ENCODE results near the gene STUM.

STUM gene

DNA sequence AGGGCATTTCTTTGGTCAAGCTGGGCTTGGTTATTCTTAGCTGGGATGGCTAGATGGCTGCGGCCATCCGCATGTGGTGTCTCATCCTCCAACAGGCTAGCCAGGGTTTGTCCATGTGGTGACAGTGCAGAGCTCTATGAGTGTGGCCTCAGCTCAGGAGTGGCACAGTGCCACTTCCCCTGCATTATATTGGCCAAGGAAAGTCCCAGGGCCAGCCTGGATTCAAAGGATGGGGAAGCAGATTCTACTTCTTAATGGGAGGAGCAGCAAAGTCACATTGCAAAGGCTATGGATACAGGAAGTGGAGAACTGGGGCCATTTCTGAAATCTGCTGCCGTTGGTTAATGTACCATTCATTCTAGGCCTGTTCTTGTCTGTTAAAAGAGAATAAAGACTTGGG is 34.4 kb downstream of the STUM start:
- no peak overlapping the region for H3K4ac ChIP-seq (ENCODE audit: low read depth, low read length)
- H4K8ac ChIP-seq (ENCODE audit: low read depth, low read length), result no peak overlapping the region
- H2BK12ac ChIP-seq (ENCODE audit: low read length), result no peak overlapping the region
- no peaks in the 10 kb centered on the region for H3K79me2 ChIP-seq (ENCODE audit: control insufficient read depth, insufficient read depth, low read length, poor library complexity)
- no peak overlapping the region for H2AK5ac ChIP-seq (ENCODE audit: low read length)
- H4K91ac ChIP-seq (ENCODE audit: low read depth, low read length), result no peak overlapping the region
- DNase-seq, result no peak
- no peak overlapping the region for H3K18ac ChIP-seq (ENCODE audit: low read length)
- no peak overlapping the region for H2BK5ac ChIP-seq (ENCODE audit: low read depth, low read length, poor library complexity)
- no peaks in the 10 kb centered on the region for H3K79me1 ChIP-seq (ENCODE audit: low read length)
- no peak overlapping the region for H2AFZ ChIP-seq (ENCODE audit: insufficient read depth, low read length, poor library complexity)
- no peak overlapping the region for H3K4me3 ChIP-seq (ENCODE audit: low read depth, low read length)
- H3K9ac ChIP-seq (ENCODE audit: low read length), result no peak overlapping the region
- WGBS (ENCODE audit: extremely low coverage, insufficient coverage, insufficient read length), result no CpG with 5 or more reads among the region's 3 CpGs
- no peaks in the 10 kb centered on the region for H3K4me1 ChIP-seq (ENCODE audit: control insufficient read depth in 1 of 2, insufficient read depth in 2 of 2, low read length in 2 of 2)
- H3K27ac ChIP-seq (ENCODE audit: low read depth, low read length), result no peak overlapping the region
- no peak overlapping the region for H4K12ac ChIP-seq (ENCODE audit: low read depth, low read length)
- no peaks in the 10 kb centered on the region for H3K36me3 ChIP-seq (ENCODE audit: control insufficient read depth in 1 of 2, insufficient read depth in 2 of 2, low read length in 2 of 2)
- H3K4me2 ChIP-seq (ENCODE audit: low read length), result no peak overlapping the region
- H3K27me3 ChIP-seq (ENCODE audit: insufficient read depth, low read length), result no peaks in the 10 kb centered on the region
- H2BK120ac ChIP-seq (ENCODE audit: insufficient read depth, low read length, poor library complexity), result no peak overlapping the region
- H3K23ac ChIP-seq (ENCODE audit: low read length), result no peak overlapping the region
- H3K9me3 ChIP-seq (ENCODE audit: insufficient read depth, low read depth, low read length), result no peaks in the 10 kb centered on the region
- no peak overlapping the region for H3K14ac ChIP-seq (ENCODE audit: low read length)

DNA sequence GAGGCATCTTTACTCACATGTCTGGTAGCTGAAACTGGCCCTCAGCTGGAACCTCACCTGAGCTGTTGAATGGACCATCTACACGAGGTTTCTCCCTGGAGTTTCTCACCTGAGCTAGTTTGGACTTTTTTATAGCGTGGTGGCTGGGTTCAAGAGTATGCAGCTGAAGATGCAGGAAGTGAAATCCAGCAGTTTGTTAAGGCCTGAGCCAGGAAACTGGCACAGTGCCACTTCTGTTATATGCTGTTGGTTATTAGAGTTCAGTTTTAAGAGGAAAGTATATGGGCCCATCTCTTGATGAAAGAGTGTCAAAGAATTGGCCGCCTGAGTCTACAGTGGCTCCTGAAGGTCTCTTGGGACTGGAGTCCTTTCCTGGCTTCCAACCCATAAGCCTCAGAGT is 35.6 kb downstream of the STUM start:
- Histone ChIP-seq H3K36me3 (ENCODE audit: control insufficient read depth in 1 of 2, insufficient read depth in 2 of 2, low read length in 2 of 2) (no peaks in the 10 kb centered on the region), H3K4me1 (ENCODE audit: control insufficient read depth in 1 of 2, insufficient read depth in 2 of 2, low read length in 2 of 2) (no peaks in the 10 kb centered on the region), H4K91ac (ENCODE audit: low read depth, low read length) (no peak overlapping the region), H3K23ac (ENCODE audit: low read length) (no peak overlapping the region), H4K8ac (ENCODE audit: low read depth, low read length) (no peak overlapping the region), H2AFZ (ENCODE audit: insufficient read depth, low read length, poor library complexity) (no peak overlapping the region), H3K27me3 (ENCODE audit: insufficient read depth, low read length) (no peaks in the 10 kb centered on the region), H3K79me1 (ENCODE audit: low read length) (no peaks in the 10 kb centered on the region), H3K4ac (ENCODE audit: low read depth, low read length) (no peak overlapping the region), H3K14ac (ENCODE audit: low read length) (no peak overlapping the region), H2AK5ac (ENCODE audit: low read length) (no peak overlapping the region), H3K79me2 (ENCODE audit: control insufficient read depth, insufficient read depth, low read length, poor library complexity) (no peaks in the 10 kb centered on the region), H2BK120ac (ENCODE audit: insufficient read depth, low read length, poor library complexity) (no peak overlapping the region), H3K9me3 (ENCODE audit: insufficient read depth, low read depth, low read length) (no peaks in the 10 kb centered on the region), H3K9ac (ENCODE audit: low read length) (no peak overlapping the region), H4K12ac (ENCODE audit: low read depth, low read length) (no peak overlapping the region), H3K18ac (ENCODE audit: low read length) (no peak overlapping the region), H3K27ac (ENCODE audit: low read depth, low read length) (no peak overlapping the region), H2BK5ac (ENCODE audit: low read depth, low read length, poor library complexity) (no peak overlapping the region), H2BK12ac (ENCODE audit: low read length) (no peak overlapping the region), H3K4me2 (ENCODE audit: low read length) (no peak overlapping the region), H3K4me3 (ENCODE audit: low read depth, low read length) (no peak overlapping the region)
- DNase-seq, result no peak
- no CpG with 5 or more reads among the region's 3 CpGs for WGBS (ENCODE audit: extremely low coverage, insufficient coverage, insufficient read length)

DNA sequence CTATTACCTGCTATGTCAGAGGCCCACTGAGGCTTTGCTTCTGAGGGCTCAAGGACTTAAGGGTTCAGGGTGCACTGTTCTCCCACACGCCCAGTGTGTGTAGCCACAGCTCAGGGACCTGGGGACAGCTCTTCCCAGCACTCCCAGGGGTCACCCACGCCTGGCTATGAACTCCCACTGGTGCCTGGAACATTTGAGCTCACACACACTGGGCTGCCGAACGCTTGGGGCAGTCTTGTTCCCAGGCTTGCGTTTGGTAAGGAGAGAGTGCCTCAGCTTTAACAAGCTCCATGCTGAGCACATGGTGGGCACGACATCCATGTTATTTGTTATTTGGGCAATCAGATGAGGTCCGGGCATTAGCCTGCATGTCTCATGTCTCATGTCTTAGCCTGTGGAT is 37.6 kb downstream of the STUM start:
- Histone ChIP-seq H2BK12ac (ENCODE audit: low read length) (no peak overlapping the region), H3K36me3 (ENCODE audit: control insufficient read depth in 1 of 2, insufficient read depth in 2 of 2, low read length in 2 of 2) (no peaks in the 10 kb centered on the region), H4K12ac (ENCODE audit: low read depth, low read length) (no peak overlapping the region), H3K79me1 (ENCODE audit: low read length) (no peaks in the 10 kb centered on the region), H3K18ac (ENCODE audit: low read length) (no peak overlapping the region), H3K27me3 (ENCODE audit: insufficient read depth, low read length) (no peaks in the 10 kb centered on the region), H3K23ac (ENCODE audit: low read length) (no peak overlapping the region), H2AFZ (ENCODE audit: insufficient read depth, low read length, poor library complexity) (no peak overlapping the region), H2BK5ac (ENCODE audit: low read depth, low read length, poor library complexity) (no peak overlapping the region), H3K27ac (ENCODE audit: low read depth, low read length) (no peak overlapping the region), H3K4me1 (ENCODE audit: control insufficient read depth in 1 of 2, insufficient read depth in 2 of 2, low read length in 2 of 2) (no peaks in the 10 kb centered on the region), H3K4ac (ENCODE audit: low read depth, low read length) (no peak overlapping the region), H3K9me3 (ENCODE audit: insufficient read depth, low read depth, low read length) (no peaks in the 10 kb centered on the region), H2BK120ac (ENCODE audit: insufficient read depth, low read length, poor library complexity) (no peak overlapping the region), H4K91ac (ENCODE audit: low read depth, low read length) (no peak overlapping the region), H3K79me2 (ENCODE audit: control insufficient read depth, insufficient read depth, low read length, poor library complexity) (no peaks in the 10 kb centered on the region), H3K9ac (ENCODE audit: low read length) (no peak overlapping the region), H3K4me2 (ENCODE audit: low read length) (no peak overlapping the region), H3K14ac (ENCODE audit: low read length) (no peak overlapping the region), H2AK5ac (ENCODE audit: low read length) (no peak overlapping the region), H4K8ac (ENCODE audit: low read depth, low read length) (no peak overlapping the region), H3K4me3 (ENCODE audit: low read depth, low read length) (peak overlapping the region; percentile 37)
- no peak for DNase-seq
- no CpG with 5 or more reads among the region's 7 CpGs for WGBS (ENCODE audit: extremely low coverage, insufficient coverage, insufficient read length)

DNA sequence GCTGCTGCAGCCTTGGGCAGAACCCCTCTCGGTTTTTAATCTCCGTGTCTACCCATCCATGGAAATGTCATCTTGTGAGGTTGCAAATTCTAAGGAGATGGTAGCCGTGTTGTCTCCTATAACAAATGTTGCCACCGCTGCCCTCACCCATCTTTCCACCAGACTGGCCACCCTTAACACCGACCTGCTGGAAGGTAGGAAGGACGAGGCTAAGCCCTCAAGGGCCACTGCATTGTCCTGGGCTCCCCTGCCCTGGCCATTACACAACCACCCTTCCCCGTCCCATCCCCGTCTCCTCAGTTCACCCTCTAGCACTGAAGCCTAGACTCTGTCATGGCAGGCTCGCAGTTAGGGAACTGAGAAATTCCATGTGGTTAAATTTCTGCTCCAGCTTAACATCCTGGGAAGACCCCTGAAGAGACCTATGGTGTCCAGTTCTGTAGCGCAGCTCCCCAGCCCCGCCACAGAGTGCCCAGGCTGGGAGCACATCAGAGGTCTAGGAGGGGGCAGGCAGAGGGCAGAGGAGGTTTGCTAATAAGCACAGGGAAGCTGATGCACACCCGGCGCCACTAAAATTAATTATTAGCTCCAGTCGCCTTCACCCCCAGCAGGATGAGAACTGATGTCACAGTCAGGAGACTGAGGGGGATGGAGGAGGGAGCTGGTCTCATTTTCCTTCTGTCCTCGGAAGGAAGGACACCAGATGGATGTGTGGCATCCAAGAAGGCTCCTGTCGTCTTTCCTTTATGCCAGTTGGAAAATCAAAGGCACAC is 38.3 kb downstream of the STUM start:
- Histone ChIP-seq H4K12ac (ENCODE audit: low read depth, low read length) (no peak overlapping the region), H2BK5ac (ENCODE audit: low read depth, low read length, poor library complexity) (no peak overlapping the region), H3K9ac (ENCODE audit: low read length) (no peak overlapping the region), H3K79me1 (ENCODE audit: low read length) (no peaks in the 10 kb centered on the region), H3K14ac (ENCODE audit: low read length) (no peak overlapping the region), H2AFZ (ENCODE audit: insufficient read depth, low read length, poor library complexity) (no peak overlapping the region), H3K79me2 (ENCODE audit: control insufficient read depth, insufficient read depth, low read length, poor library complexity) (no peaks in the 10 kb centered on the region), H3K23ac (ENCODE audit: low read length) (no peak overlapping the region), H2BK12ac (ENCODE audit: low read length) (no peak overlapping the region), H4K8ac (ENCODE audit: low read depth, low read length) (no peak overlapping the region), H3K4ac (ENCODE audit: low read depth, low read length) (no peak overlapping the region), H3K4me1 (ENCODE audit: control insufficient read depth in 1 of 2, insufficient read depth in 2 of 2, low read length in 2 of 2) (no peaks in the 10 kb centered on the region), H3K27me3 (ENCODE audit: insufficient read depth, low read length) (no peaks in the 10 kb centered on the region), H4K91ac (ENCODE audit: low read depth, low read length) (no peak overlapping the region), H2BK120ac (ENCODE audit: insufficient read depth, low read length, poor library complexity) (no peak overlapping the region), H2AK5ac (ENCODE audit: low read length) (no peak overlapping the region), H3K4me2 (ENCODE audit: low read length) (no peak overlapping the region), H3K9me3 (ENCODE audit: insufficient read depth, low read depth, low read length) (no peaks in the 10 kb centered on the region), H3K4me3 (ENCODE audit: low read depth, low read length) (no peak overlapping the region), H3K18ac (ENCODE audit: low read length) (no peak overlapping the region), H3K27ac (ENCODE audit: low read depth, low read length) (no peak overlapping the region), H3K36me3 (ENCODE audit: control insufficient read depth in 1 of 2, insufficient read depth in 2 of 2, low read length in 2 of 2) (no peaks in the 10 kb centered on the region)
- no CpG with 5 or more reads among the region's 16 CpGs for WGBS (ENCODE audit: extremely low coverage, insufficient coverage, insufficient read length)
- DNase-seq, result no peak
